ENCODE measurements around the gene RPS6KA2. TPM values are rescaled to one million over a fixed set of nuclear protein-coding genes. Genes with fewer than 3 reads are reported as not detected.
"Not testable (repeated sequence)": the region's sequence is repeated elsewhere in the genome, so short reads cannot be mapped to it uniquely, and the experiment has no call there.

The RPS6KA2 gene
- polyA plus RNA-seq, 4 donors: 30.6 to 35.7 (median 34.4) TPM

GRCh38 chr6:166636191-166636933 is 9.3 kb upstream of the RPS6KA2 start:
- DNase-seq (ENCODE audit: low read depth in 4 of 4, low spot score in 3 of 4): no peak

- no peak for DNase-seq (ENCODE audit: low read depth in 4 of 4, low spot score in 3 of 4)
Measured at GRCh38 chr6:166635013-166635970, 8.2 kb upstream of the RPS6KA2 start.

GRCh38 chr6:166634581-166634980 is 7.5 kb upstream of the RPS6KA2 start:
- DNase-seq (ENCODE audit: low read depth in 4 of 4, low spot score in 3 of 4): not testable (repeated sequence)

GRCh38 chr6:166633732-166634535 is 6.9 kb upstream of the RPS6KA2 start:
- no peak for DNase-seq (ENCODE audit: low read depth in 4 of 4, low spot score in 3 of 4)

GRCh38 chr6:166632731-166633130 is 5.7 kb upstream of the RPS6KA2 start:
- no peak for DNase-seq (ENCODE audit: low read depth in 4 of 4, low spot score in 3 of 4)

GRCh38 chr6:166630462-166630861 is 3.4 kb upstream of the RPS6KA2 start:
- DNase-seq (ENCODE audit: low read depth in 4 of 4, low spot score in 3 of 4): no peak

GRCh38 chr6:166629628-166630027 is 2.6 kb upstream of the RPS6KA2 start:
- DNase-seq (ENCODE audit: low read depth in 4 of 4, low spot score in 3 of 4): no peak

- DNase-seq (ENCODE audit: low read depth in 4 of 4, low spot score in 3 of 4): peak in 1 of 4 donors; percentile 50
Measured at GRCh38 chr6:166627875-166628801, 1.1 kb upstream of the RPS6KA2 start.

GRCh38 chr6:166626177-166627032 is 646 bp downstream of the RPS6KA2 start:
- no peak for DNase-seq (ENCODE audit: low read depth in 4 of 4, low spot score in 3 of 4)

GRCh38 chr6:166625356-166625755 is 1.7 kb downstream of the RPS6KA2 start:
- no peak for DNase-seq (ENCODE audit: low read depth in 4 of 4, low spot score in 3 of 4)

GRCh38 chr6:166624275-166624674 is 2.8 kb downstream of the RPS6KA2 start:
- DNase-seq (ENCODE audit: low read depth in 4 of 4, low spot score in 3 of 4): no peak

- no peak for DNase-seq (ENCODE audit: low read depth in 4 of 4, low spot score in 3 of 4)
Measured at GRCh38 chr6:166623318-166623717, 3.7 kb downstream of the RPS6KA2 start.

GRCh38 chr6:166621114-166621540 is 5.9 kb downstream of the RPS6KA2 start:
- DNase-seq (ENCODE audit: low read depth in 4 of 4, low spot score in 3 of 4): no peak

- no peak for DNase-seq (ENCODE audit: low read depth in 4 of 4, low spot score in 3 of 4)
Measured at GRCh38 chr6:166620478-166621113, 6.5 kb downstream of the RPS6KA2 start.

GRCh38 chr6:166619912-166620311 is 7.1 kb downstream of the RPS6KA2 start:
- no peak for DNase-seq (ENCODE audit: low read depth in 4 of 4, low spot score in 3 of 4)

GRCh38 chr6:166618866-166619761 is 7.9 kb downstream of the RPS6KA2 start:
- DNase-seq (ENCODE audit: low read depth in 4 of 4, low spot score in 3 of 4): no peak

GRCh38 chr6:166618251-166618650 is 8.8 kb downstream of the RPS6KA2 start:
- DNase-seq (ENCODE audit: low read depth in 4 of 4, low spot score in 3 of 4): no peak
